Liver (tissue), 9 donors: ENCODE results near the gene ATRX. TPM values are rescaled to one million over a fixed set of nuclear protein-coding genes. Genes with fewer than 3 reads are reported as not detected.
"Not testable (repeated sequence)": the region's sequence is repeated elsewhere in the genome, so short reads cannot be mapped to it uniquely, and the experiment has no call there.

ENCODE experiments used
- DNase-seq: peaks from one replicate; pipeline ENCODE4 v3.0.0-alpha.2; 2017; ENCODE audit warnings: low spot score
- H3K27ac ChIP-seq, 2 donors: one replicate each; pipeline ENCODE4 v1.7.0; 2013; ENCODE audit warnings: inconsistent platforms in 2 of 2, low read length in 2 of 2, control low read depth in 1 of 2, low read depth in 1 of 2, mild to moderate bottlenecking in 1 of 2
- H3K27me3 ChIP-seq, 4 donors: one replicate each; pipeline versions ENCODE4 v1.6.1 to v1.7.0; 2013; ENCODE audit warnings: low read length in 3 of 4, inconsistent platforms in 1 of 4, mild to moderate bottlenecking in 1 of 4, moderate library complexity in 1 of 4; ENCODE audit not compliant: control insufficient read depth in 4 of 4, insufficient read depth in 4 of 4
- H3K36me3 ChIP-seq, 4 donors: one replicate each; pipeline versions ENCODE4 v1.6.1 to v1.7.0; 2013; ENCODE audit warnings: low read length in 3 of 4, mild to moderate bottlenecking in 3 of 4, low read depth in 1 of 4, moderate library complexity in 1 of 4; ENCODE audit not compliant: control insufficient read depth in 4 of 4, insufficient read depth in 3 of 4
- H3K4me1 ChIP-seq, 4 donors: one replicate each; pipeline versions ENCODE4 v1.6.1 to v1.7.0; 2013; ENCODE audit warnings: low read length in 3 of 4, mild to moderate bottlenecking in 3 of 4, moderate library complexity in 1 of 4; ENCODE audit not compliant: control insufficient read depth in 4 of 4, insufficient read depth in 4 of 4
- H3K4me3 ChIP-seq, 3 donors: one replicate each; pipeline versions ENCODE4 v1.6.1 to v1.7.0; 2013; ENCODE audit warnings: low read length in 3 of 3, control low read depth in 1 of 3, low read depth in 1 of 3, mild to moderate bottlenecking in 1 of 3
- H3K9ac ChIP-seq, 2 donors: one replicate each; pipeline ENCODE4 v1.7.0; 2013; ENCODE audit warnings: low read length in 2 of 2, mild to moderate bottlenecking in 2 of 2, moderate library complexity in 2 of 2, control low read depth in 1 of 2, low read depth in 1 of 2
- H3K9me3 ChIP-seq, 4 donors: one replicate each; pipeline versions ENCODE4 v1.6.1 to v1.7.0; 2013; ENCODE audit warnings: low read length in 3 of 4; ENCODE audit not compliant: control insufficient read depth in 4 of 4
- ATF3 ChIP-seq: IDR thresholded peaks from 2 replicates; pipeline ENCODE4 v1.6.1; 2016; ENCODE audit warnings: antibody characterized with exemption
- CTCF ChIP-seq: fragments of 150-350 bp; IDR thresholded peaks from 2 replicates; pipeline ENCODE4 v1.5.1; 2017; ENCODE audit warnings: improper control_type of control experiment, low read depth, low read length; ENCODE audit not compliant: missing input control
- FOXA2 ChIP-seq: IDR thresholded peaks from 2 replicates; pipeline ENCODE4 v1.6.1; 2016; ENCODE audit warnings: antibody characterized with exemption
- JUND ChIP-seq, 2 donors: IDR thresholded peaks; 2 replicates each; pipeline ENCODE4 v1.6.1; 2016; ENCODE audit warnings: antibody characterized with exemption in 2 of 2
- NR2F2 ChIP-seq: IDR thresholded peaks from 2 replicates; pipeline ENCODE4 v1.6.1; 2016; ENCODE audit warnings: antibody characterized with exemption
- RAD21 ChIP-seq, 2 donors: IDR thresholded peaks; 2 replicates each; pipeline ENCODE4 v1.6.1; 2016; ENCODE audit warnings: antibody characterized with exemption in 2 of 2, mild to moderate bottlenecking in 2 of 2
- REST ChIP-seq: IDR thresholded peaks from 2 replicates; pipeline ENCODE4 v1.6.1; 2016; ENCODE audit warnings: antibody characterized with exemption, mild to moderate bottlenecking
- SP1 ChIP-seq: IDR thresholded peaks from 2 replicates; pipeline ENCODE4 v1.6.1; 2018; ENCODE audit warnings: antibody characterized with exemption, mild to moderate bottlenecking
- ZBTB33 ChIP-seq: IDR thresholded peaks from 2 replicates; pipeline ENCODE4 v1.6.1; 2016; ENCODE audit warnings: antibody characterized with exemption
- WGBS: extraction: QIAGEN DNeasy Blood & Tissue Kit; methylation state at CpG from one replicate; pipeline ENCODE4 v1.1.7; 2013; 5-methylcytosine and 5-hydroxymethylcytosine counted together
- polyA plus RNA-seq, 2 donors: library from polyadenylated mRNA; stranded (reverse) in 1 of 2; unstranded in 1 of 2; fragments of 200-250 nt in 1 of 2; fragments of >200 nt in 1 of 2; fragmentation: Nextera tagmentation in 1 of 2; extraction: Ambion mirVana in 1 of 2; gene quantifications; one replicate each; pipeline versions ENCODE4 v1.2.1 to v1.2.3, GENCODE V29; 2013 to 2015
- total RNA-seq, 2 donors: library from RNA; depleted of rRNA; stranded (reverse); fragments of >200 nt; gene quantifications; one replicate each; pipeline ENCODE4 v1.2.3, GENCODE V29; 2014
- donor health status: healthy.
- donor health status: healthy.
- donor health status: healthy.
- donor health status: healthy.
- donor health status: healthy.

ATRX gene
- total and polyA plus RNA-seq, 4 donors = 4.6 to 38.5 (median 32.0) TPM

GRCh38 chrX:77733342-77733741, 52.7 kb downstream of the ATRX start:
- peaks cover 0 to 9% (median 7%) of the 10 kb centered on the region in 4 donors for H3K4me1 ChIP-seq
- TF ChIP-seq ZBTB33 = no peak
- WGBS = 99% methylated on average over 3 of the region's 3 CpGs
- H3K9me3 ChIP-seq = no peaks in the 10 kb centered on the region
- no peak overlapping the region for H3K4me3 ChIP-seq
- H3K9ac ChIP-seq = no peak overlapping the region
- no peak overlapping the region for H3K27ac ChIP-seq
- no peaks in the 10 kb centered on the region for H3K27me3 ChIP-seq
- H3K36me3 ChIP-seq = no peaks in the 10 kb centered on the region
- no peak for DNase-seq

- Histone ChIP-seq H3K9ac (no peak overlapping the region), H3K27ac (no peak overlapping the region), H3K36me3 (no peaks in the 10 kb centered on the region), H3K4me1 (peaks cover 0 to 9% (median 7%) of the 10 kb centered on the region in 4 donors), H3K9me3 (no peaks in the 10 kb centered on the region), H3K27me3 (no peaks in the 10 kb centered on the region), H3K4me3 (no peak overlapping the region)
- no peak for DNase-seq
- 45% methylated on average over 7 of the region's 7 CpGs for WGBS
- peak in 1 of 2 donors; percentile 15 for TF ChIP-seq RAD21 (IDR thresholded peaks at IDR 0.05)
- no peak for TF ChIP-seq REST
- TF ChIP-seq FOXA2 = no peak
- no peak for TF ChIP-seq JUND (IDR thresholded peaks at IDR 0.05)
- TF ChIP-seq NR2F2 = no peak
- TF ChIP-seq SP1 = no peak
Measured at GRCh38 chrX:77731821-77732419, 54.1 kb downstream of the ATRX start.

- not testable (repeated sequence) for H3K4me3 ChIP-seq, H3K9ac ChIP-seq, H3K27me3 ChIP-seq, H3K4me1 ChIP-seq, H3K9me3 ChIP-seq, H3K27ac ChIP-seq, H3K36me3 ChIP-seq, DNase-seq
- 98% methylated on average over 3 of the region's 3 CpGs for WGBS
Measured at GRCh38 chrX:77726095-77726494, 59.9 kb downstream of the ATRX start.

GRCh38 chrX:77723681-77724080, 62.3 kb downstream of the ATRX start:
- no peaks in the 10 kb centered on the region for H3K4me1 ChIP-seq
- H3K9ac ChIP-seq = no peak overlapping the region
- H3K9me3 ChIP-seq = no peaks in the 10 kb centered on the region
- H3K27ac ChIP-seq = no peak overlapping the region
- H3K27me3 ChIP-seq = no peaks in the 10 kb centered on the region
- 91% methylated on average over 4 of the region's 4 CpGs for WGBS
- DNase-seq = no peak
- no peak overlapping the region for H3K4me3 ChIP-seq
- H3K36me3 ChIP-seq = no peaks in the 10 kb centered on the region
- TF ChIP-seq ATF3 (no peak), JUND (IDR thresholded peaks at IDR 0.05) (no peak), REST (no peak), SP1 (no peak), CTCF (no peak)
